H1 (cell line): Measurements from ENCODE around the gene TMA7. TPM values are rescaled to one million over a fixed set of nuclear protein-coding genes. Genes with fewer than 3 reads are reported as not detected.
A peak's percentile ranks its signal among the peaks of the same experiment; 100 is the strongest.

Source experiments
- BACH1 ChIP-seq: IDR thresholded peaks from 2 replicates; pipeline ENCODE4 v1.6.1; 2012; ENCODE audit warnings: low read length, improper control_type of control experiment
- BRCA1 ChIP-seq: IDR thresholded peaks from 2 replicates; pipeline ENCODE4 v1.6.1; 2012; ENCODE audit warnings: low read depth, low read length, improper control_type of control experiment
- CHD1 ChIP-seq: IDR thresholded peaks from 2 replicates; pipeline ENCODE4 v1.6.1; 2012; ENCODE audit warnings: low read depth, low read length, improper control_type of control experiment
- EGR1 ChIP-seq: IDR thresholded peaks from 2 replicates; pipeline ENCODE4 v1.6.1; 2011; ENCODE audit warnings: low read depth, low read length, borderline replicate concordance
- FOSL1 ChIP-seq: IDR thresholded peaks from 2 replicates; pipeline ENCODE4 v1.6.1; 2011; ENCODE audit warnings: mild to moderate bottlenecking, low read depth, low read length, moderate library complexity; ENCODE audit not compliant: insufficient read depth
- GABPA ChIP-seq: IDR thresholded peaks from 2 replicates; pipeline ENCODE4 v1.6.1; 2011; ENCODE audit warnings: mild to moderate bottlenecking, low read length, moderate library complexity, borderline replicate concordance; ENCODE audit not compliant: insufficient read depth
- HDAC6 ChIP-seq: IDR thresholded peaks from one replicate; pipeline ENCODE4 v1.7.1; 2012; ENCODE audit warnings: low read depth, mild to moderate bottlenecking, inconsistent platforms, low read length, moderate library complexity
- KDM4A ChIP-seq: IDR thresholded peaks from one replicate; pipeline ENCODE4 v1.7.1; 2012; ENCODE audit warnings: low read depth, mild to moderate bottlenecking, moderate library complexity, low read length, inconsistent platforms; ENCODE audit not compliant: severe bottlenecking
- MAFK ChIP-seq: IDR thresholded peaks from 2 replicates; pipeline ENCODE4 v1.6.1; 2012; ENCODE audit warnings: low read depth, mild to moderate bottlenecking, improper control_type of control experiment, low read length
- NANOG ChIP-seq: IDR thresholded peaks from 2 replicates; pipeline ENCODE4 v1.6.1; 2011; ENCODE audit warnings: low read length, low read depth, mild to moderate bottlenecking, inconsistent platforms; ENCODE audit not compliant: insufficient read depth, poor library complexity, severe bottlenecking
- NRF1 ChIP-seq: IDR thresholded peaks from 2 replicates; pipeline ENCODE4 v1.6.1; 2011; ENCODE audit warnings: mild to moderate bottlenecking, low read depth, low read length, improper control_type of control experiment
- RBBP5 ChIP-seq: IDR thresholded peaks from 2 replicates; pipeline ENCODE4 v1.7.1; 2012; ENCODE audit warnings: low read depth, mild to moderate bottlenecking, inconsistent platforms, low read length, moderate library complexity, borderline replicate concordance
- RFX5 ChIP-seq: IDR thresholded peaks from 2 replicates; pipeline ENCODE4 v1.6.1; 2011; ENCODE audit warnings: low read depth, low read length, improper control_type of control experiment, borderline replicate concordance
- RNF2 ChIP-seq: fragments of 200-900, 300-1000 bp; sonication (generic); IDR thresholded peaks from 2 replicates; pipeline ENCODE4 v1.7.1; 2016; ENCODE audit warnings: borderline replicate concordance, low read depth, mild to moderate bottlenecking, antibody characterized with exemption, low read length; ENCODE audit not compliant: poor library complexity, severe bottlenecking; ENCODE audit errors: missing control alignments
- RXRA ChIP-seq: IDR thresholded peaks from 2 replicates; pipeline ENCODE4 v1.6.1; 2011; ENCODE audit warnings: low read depth, mild to moderate bottlenecking, low read length, moderate library complexity; ENCODE audit not compliant: insufficient read depth
- SIN3A ChIP-seq, 2 experiments: IDR thresholded peaks in 1 of 2; conservative IDR thresholded peaks in 1 of 2; 2 replicates each; pipeline ENCODE4 v1.6.1; 2011 to 2012; ENCODE audit warnings: low read length in 2 of 2, improper control_type of control experiment in 1 of 2, low read depth in 1 of 2, mild to moderate bottlenecking in 1 of 2
- SIRT6 ChIP-seq: IDR thresholded peaks from one replicate; pipeline ENCODE4 v1.7.1; 2012; ENCODE audit warnings: low read length, inconsistent platforms
- SIX5 ChIP-seq: IDR thresholded peaks from 2 replicates; pipeline ENCODE4 v1.6.1; 2011; ENCODE audit warnings: mild to moderate bottlenecking, low read depth, low read length
- TAF1 ChIP-seq: IDR thresholded peaks from 2 replicates; pipeline ENCODE4 v1.6.1; 2011; ENCODE audit warnings: mild to moderate bottlenecking, low read depth, low read length
- polyA plus RNA-seq, 7 experiments: library from polyadenylated mRNA; depleted of rRNA in 3 of 7; stranded (reverse) in 5 of 7; unstranded in 2 of 7; fragments of >200 nt in 5 of 7; fragments of 200-250 nt in 2 of 7; gene quantifications; 1 replicate in 5 of 7; 2 replicates in 1 of 7; 4 replicates in 1 of 7; pipeline versions ENCODE4 v1.2.1 to v1.2.3, GENCODE V29; 2011 to 2013; ENCODE audit warnings: missing spikeins in 2 of 7, mixed read lengths in 2 of 7
- total RNA-seq: library from RNA; stranded (reverse); fragmentation: NEBNext Ultra II Directional; extraction: Animal tissue kit (Norgen Biotek cat#: 25700); gene quantifications from 2 replicates; pipeline ENCODE4 v1.2.1, GENCODE V29; 2021
- TF ChIP-seq, protein P1 (sequence below): IDR thresholded peaks from 2 replicates; pipeline ENCODE4 v1.6.1; 2012; ENCODE audit warnings: inconsistent platforms
- TF ChIP-seq, protein P2 (sequence below), 3 experiments: IDR thresholded peaks; 1 replicate in 2 of 3; 2 replicates in 1 of 3; pipeline versions ENCODE4 v1.5.1 to v1.6.1; 2011; ENCODE audit warnings: low read length in 3 of 3, mild to moderate bottlenecking in 3 of 3, inconsistent platforms in 2 of 3, low read depth in 1 of 3, moderate library complexity in 1 of 3; ENCODE audit not compliant: insufficient read depth in 1 of 3; ENCODE audit errors: control extremely low read depth in 1 of 3

Gene TMA7
- total and polyA plus RNA-seq, 2 of the 8 experiments (the other 6 are each of a cell fraction or from before 2014, with no cell fraction given) = 138 to 305 TPM

GRCh38 chr3:48439820-48440589, at the start of gene TMA7, which contains the start of gene CCDC51 (continued):
- TF ChIP-seq RFX5 (no peak), RBBP5 (peak; percentile 47; the same call in 1 of the 2 replicates), NRF1 (no peak), SIRT6 (no peak), FOSL1 (no peak), RNF2 (no peak), RXRA (no peak), SIN3A (conservative IDR thresholded peaks at IDR 0.05 in 1 of 2, IDR thresholded peaks at IDR 0.05 in 1 of 2; ENCODE audit: low read depth in 1 of 2, low read length in 2 of 2) (peak; percentile 55 to 79; a peak in 2 of 4 replicates), SIX5 (no peak), HDAC6 (no peak), TAF1 (peak; percentile 76), BACH1 (no peak), MAFK (no peak), CHD1 (no peak), GABPA (peak; percentile 92), BRCA1 (no peak), KDM4A (no peak), EGR1 (no peak), NANOG (peak; percentile 41)
- TF ChIP-seq, protein P1, sequence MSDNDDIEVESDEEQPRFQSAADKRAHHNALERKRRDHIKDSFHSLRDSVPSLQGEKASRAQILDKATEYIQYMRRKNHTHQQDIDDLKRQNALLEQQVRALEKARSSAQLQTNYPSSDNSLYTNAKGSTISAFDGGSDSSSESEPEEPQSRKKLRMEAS = peak; percentile 93
- TF ChIP-seq, protein P2, sequence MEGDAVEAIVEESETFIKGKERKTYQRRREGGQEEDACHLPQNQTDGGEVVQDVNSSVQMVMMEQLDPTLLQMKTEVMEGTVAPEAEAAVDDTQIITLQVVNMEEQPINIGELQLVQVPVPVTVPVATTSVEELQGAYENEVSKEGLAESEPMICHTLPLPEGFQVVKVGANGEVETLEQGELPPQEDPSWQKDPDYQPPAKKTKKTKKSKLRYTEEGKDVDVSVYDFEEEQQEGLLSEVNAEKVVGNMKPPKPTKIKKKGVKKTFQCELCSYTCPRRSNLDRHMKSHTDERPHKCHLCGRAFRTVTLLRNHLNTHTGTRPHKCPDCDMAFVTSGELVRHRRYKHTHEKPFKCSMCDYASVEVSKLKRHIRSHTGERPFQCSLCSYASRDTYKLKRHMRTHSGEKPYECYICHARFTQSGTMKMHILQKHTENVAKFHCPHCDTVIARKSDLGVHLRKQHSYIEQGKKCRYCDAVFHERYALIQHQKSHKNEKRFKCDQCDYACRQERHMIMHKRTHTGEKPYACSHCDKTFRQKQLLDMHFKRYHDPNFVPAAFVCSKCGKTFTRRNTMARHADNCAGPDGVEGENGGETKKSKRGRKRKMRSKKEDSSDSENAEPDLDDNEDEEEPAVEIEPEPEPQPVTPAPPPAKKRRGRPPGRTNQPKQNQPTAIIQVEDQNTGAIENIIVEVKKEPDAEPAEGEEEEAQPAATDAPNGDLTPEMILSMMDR (IDR thresholded peaks at IDR 0.05; ENCODE audit: control extremely low read depth in 1 of 3, insufficient read depth in 1 of 3, low read depth in 1 of 3, low read length in 3 of 3) = no peak
